ENCODE measurements around the gene TMEM207. TPM values are rescaled to one million over a fixed set of nuclear protein-coding genes. Genes with fewer than 3 reads are reported as not detected.

TMEM207 gene
- total RNA-seq, 1 donor = not detected

GRCh38 chr3:190385731-190386688 lies 63.7 kb downstream of the TMEM207 start:
- Histone ChIP-seq H3K79me2 (ENCODE audit: insufficient read depth, low read length) (no peaks in the 10 kb centered on the region), H3K36me3 (ENCODE audit: insufficient read depth, low read length) (no peaks in the 10 kb centered on the region), H3K9me3 (ENCODE audit: low read depth, low read length) (no peaks in the 10 kb centered on the region), H3K4me3 (ENCODE audit: insufficient read depth, low read length) (peak overlapping the region; percentile 44), H3K27ac (ENCODE audit: low read depth, low read length) (peak overlapping the region; percentile 90), H4K20me1 (ENCODE audit: insufficient read depth, low read length) (no peaks in the 10 kb centered on the region), H3K4me1 (ENCODE audit: insufficient read depth, low read length) (peaks cover 49% of the 10 kb centered on the region), H2AFZ (ENCODE audit: low read length) (no peak overlapping the region), H3K27me3 (ENCODE audit: insufficient read depth, low read length) (no peaks in the 10 kb centered on the region), H3K4me2 (ENCODE audit: insufficient read depth, low read length) (peak overlapping the region; percentile 74)
- TF ChIP-seq CTCF (IDR thresholded peaks at IDR 0.05; ENCODE audit: extremely low read depth, low read depth, low read length) = no peak
- DNase-seq (ENCODE audit: insufficient read length, low spot score, missing footprints) = peak; percentile 47

- Histone ChIP-seq H3K27ac (ENCODE audit: low read depth, low read length) (no peak overlapping the region), H2AFZ (ENCODE audit: low read length) (no peak overlapping the region), H3K4me3 (ENCODE audit: insufficient read depth, low read length) (no peak overlapping the region), H4K20me1 (ENCODE audit: insufficient read depth, low read length) (no peaks in the 10 kb centered on the region), H3K36me3 (ENCODE audit: insufficient read depth, low read length) (no peaks in the 10 kb centered on the region), H3K4me2 (ENCODE audit: insufficient read depth, low read length) (no peak overlapping the region), H3K27me3 (ENCODE audit: insufficient read depth, low read length) (no peaks in the 10 kb centered on the region), H3K79me2 (ENCODE audit: insufficient read depth, low read length) (no peaks in the 10 kb centered on the region), H3K9me3 (ENCODE audit: low read depth, low read length) (no peaks in the 10 kb centered on the region), H3K4me1 (ENCODE audit: insufficient read depth, low read length) (peaks cover 50% of the 10 kb centered on the region)
- no peak for DNase-seq (ENCODE audit: insufficient read length, low spot score, missing footprints)
- peak; percentile 50 for TF ChIP-seq CTCF (IDR thresholded peaks at IDR 0.05; ENCODE audit: extremely low read depth, low read depth, low read length)
These were observed 65.4 kb downstream of the TMEM207 start for GRCh38 chr3:190384309-190384756.

DNA sequence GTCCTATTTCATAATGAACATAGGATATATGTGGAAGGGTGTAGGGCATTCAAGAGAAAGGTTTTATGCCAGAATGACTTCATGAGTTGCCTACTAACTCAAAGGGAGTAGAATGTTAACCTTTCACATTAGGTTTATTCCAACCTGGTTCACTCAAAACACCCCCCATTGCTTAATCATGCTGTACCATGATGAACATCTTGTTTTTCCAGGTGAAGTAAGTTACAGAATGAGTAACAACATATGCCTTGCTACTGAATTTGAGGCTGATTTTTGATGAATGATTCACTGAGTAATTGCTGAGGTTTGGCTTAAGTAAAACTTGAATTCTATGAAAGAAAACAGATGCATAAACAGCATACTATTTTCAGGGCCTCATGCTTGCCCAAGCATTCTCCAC lies 67.6 kb downstream of the TMEM207 start:
- Histone ChIP-seq H3K36me3 (ENCODE audit: insufficient read depth, low read length) (no peaks in the 10 kb centered on the region), H3K27me3 (ENCODE audit: insufficient read depth, low read length) (no peaks in the 10 kb centered on the region), H3K27ac (ENCODE audit: low read depth, low read length) (peak overlapping the region; percentile 51), H3K4me2 (ENCODE audit: insufficient read depth, low read length) (no peak overlapping the region), H3K4me1 (ENCODE audit: insufficient read depth, low read length) (peaks cover 56% of the 10 kb centered on the region), H3K4me3 (ENCODE audit: insufficient read depth, low read length) (no peak overlapping the region), H3K9me3 (ENCODE audit: low read depth, low read length) (no peaks in the 10 kb centered on the region), H2AFZ (ENCODE audit: low read length) (no peak overlapping the region), H3K79me2 (ENCODE audit: insufficient read depth, low read length) (no peaks in the 10 kb centered on the region), H4K20me1 (ENCODE audit: insufficient read depth, low read length) (no peaks in the 10 kb centered on the region)
- TF ChIP-seq CTCF (IDR thresholded peaks at IDR 0.05; ENCODE audit: extremely low read depth, low read depth, low read length) = no peak
- no peak for DNase-seq (ENCODE audit: insufficient read length, low spot score, missing footprints)

GRCh38 chr3:190381441-190381840 lies 68.3 kb downstream of the TMEM207 start:
- Histone ChIP-seq H3K4me1 (ENCODE audit: insufficient read depth, low read length) (peaks cover 50% of the 10 kb centered on the region), H4K20me1 (ENCODE audit: insufficient read depth, low read length) (no peaks in the 10 kb centered on the region), H3K27me3 (ENCODE audit: insufficient read depth, low read length) (no peaks in the 10 kb centered on the region), H3K27ac (ENCODE audit: low read depth, low read length) (peak overlapping the region; percentile 51), H3K36me3 (ENCODE audit: insufficient read depth, low read length) (no peaks in the 10 kb centered on the region), H3K4me2 (ENCODE audit: insufficient read depth, low read length) (no peak overlapping the region), H2AFZ (ENCODE audit: low read length) (no peak overlapping the region), H3K9me3 (ENCODE audit: low read depth, low read length) (no peaks in the 10 kb centered on the region), H3K79me2 (ENCODE audit: insufficient read depth, low read length) (no peaks in the 10 kb centered on the region), H3K4me3 (ENCODE audit: insufficient read depth, low read length) (no peak overlapping the region)
- no peak for TF ChIP-seq CTCF (IDR thresholded peaks at IDR 0.05; ENCODE audit: extremely low read depth, low read depth, low read length)
- DNase-seq (ENCODE audit: insufficient read length, low spot score, missing footprints) = no peak

Measured in osteoblast (primary cell).